GM10266 (cell line): ENCODE results near the gene FGD2.
A peak's percentile ranks its signal among the peaks of the same experiment; 100 is the strongest.

Experiments
- DNase-seq: peaks from one replicate; pipeline ENCODE4 v3.0.0; 2012; ENCODE audit errors: extremely low spot score
- TF ChIP-seq, protein P1 (sequence below): IDR thresholded peaks from 2 replicates; pipeline ENCODE4 v1.5.1; 2012; ENCODE audit warnings: mild to moderate bottlenecking, low read depth; ENCODE audit not compliant: control insufficient read depth, insufficient read depth; ENCODE audit errors: missing control alignments

FGD2 gene

GRCh38 chr6:37005061-37005810 is at the start of gene FGD2:
Gene FGD2, plus strand, starts transcription at chr6:37005655. Its CDS starts 163 bp downstream, at chr6:37005818.
- TF ChIP-seq, protein P1, sequence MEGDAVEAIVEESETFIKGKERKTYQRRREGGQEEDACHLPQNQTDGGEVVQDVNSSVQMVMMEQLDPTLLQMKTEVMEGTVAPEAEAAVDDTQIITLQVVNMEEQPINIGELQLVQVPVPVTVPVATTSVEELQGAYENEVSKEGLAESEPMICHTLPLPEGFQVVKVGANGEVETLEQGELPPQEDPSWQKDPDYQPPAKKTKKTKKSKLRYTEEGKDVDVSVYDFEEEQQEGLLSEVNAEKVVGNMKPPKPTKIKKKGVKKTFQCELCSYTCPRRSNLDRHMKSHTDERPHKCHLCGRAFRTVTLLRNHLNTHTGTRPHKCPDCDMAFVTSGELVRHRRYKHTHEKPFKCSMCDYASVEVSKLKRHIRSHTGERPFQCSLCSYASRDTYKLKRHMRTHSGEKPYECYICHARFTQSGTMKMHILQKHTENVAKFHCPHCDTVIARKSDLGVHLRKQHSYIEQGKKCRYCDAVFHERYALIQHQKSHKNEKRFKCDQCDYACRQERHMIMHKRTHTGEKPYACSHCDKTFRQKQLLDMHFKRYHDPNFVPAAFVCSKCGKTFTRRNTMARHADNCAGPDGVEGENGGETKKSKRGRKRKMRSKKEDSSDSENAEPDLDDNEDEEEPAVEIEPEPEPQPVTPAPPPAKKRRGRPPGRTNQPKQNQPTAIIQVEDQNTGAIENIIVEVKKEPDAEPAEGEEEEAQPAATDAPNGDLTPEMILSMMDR = no peak
- DNase-seq = peak; percentile 84

DNA sequence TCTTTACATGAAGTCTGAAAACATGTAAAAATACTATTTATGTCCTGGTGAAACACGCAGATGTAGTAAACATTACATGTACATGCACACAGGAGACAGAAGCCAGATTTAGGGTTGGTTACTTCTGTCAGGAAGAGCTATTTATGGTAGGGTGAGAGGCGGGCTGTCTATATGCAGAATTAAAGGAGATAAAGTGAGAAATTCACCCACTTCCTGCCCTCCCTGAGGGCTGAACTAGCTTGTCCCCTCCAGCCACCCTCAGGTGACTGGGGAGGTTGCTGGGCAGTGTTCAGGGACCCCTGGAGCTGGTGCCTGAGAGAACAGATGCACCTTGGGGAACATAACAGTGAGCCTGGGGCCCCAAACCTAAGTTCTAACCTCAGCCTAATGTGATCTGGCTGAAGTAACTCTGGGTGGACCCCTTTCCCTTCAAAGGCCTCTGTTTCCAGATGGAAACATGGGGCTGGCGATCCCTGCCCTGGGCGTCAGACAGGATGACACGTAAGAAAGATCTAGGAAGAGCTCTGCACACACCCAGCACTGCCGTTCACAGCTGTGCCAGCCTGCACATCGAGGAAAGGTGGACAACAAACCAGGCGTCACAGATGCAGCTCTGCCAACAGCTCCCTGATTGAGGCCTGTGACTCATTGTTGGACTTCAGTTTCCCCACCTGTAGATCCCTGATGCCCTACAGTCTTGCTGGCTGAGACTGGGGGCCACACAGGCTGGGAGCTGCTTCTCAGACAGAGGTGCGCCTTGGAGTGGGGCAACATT is 49.6 kb upstream of the FGD2 start:
- TF ChIP-seq, protein P1 = no peak
- no peak for DNase-seq

- TF ChIP-seq, protein P1 = no peak
- DNase-seq = no peak
Measured at GRCh38 chr6:36956446-36956820, 49.0 kb upstream of the FGD2 start.

DNA sequence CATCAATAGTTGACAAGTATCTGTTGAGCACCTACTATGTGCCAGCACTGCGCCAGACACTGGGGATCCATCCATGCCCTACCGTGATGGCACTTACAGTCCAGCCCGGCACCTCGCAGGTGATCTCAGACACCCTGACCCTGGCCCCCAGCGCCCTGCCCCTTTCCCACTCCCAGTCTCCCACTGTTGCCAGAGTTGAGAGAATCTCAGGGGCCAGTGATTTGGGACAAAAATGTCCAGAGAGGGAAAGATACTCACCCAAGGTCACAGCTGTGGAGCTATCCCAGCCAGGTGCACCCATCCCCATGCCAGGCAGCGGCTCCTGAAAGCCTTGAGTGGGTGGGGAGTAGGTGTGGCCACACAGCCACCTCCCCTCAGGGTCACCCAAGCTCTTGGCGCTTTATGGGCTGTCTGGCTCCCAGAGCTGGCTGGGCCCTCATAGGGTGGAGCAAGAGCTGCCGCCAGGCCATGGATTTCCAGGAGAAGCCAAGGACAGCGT is 47.6 kb upstream of the FGD2 start:
- TF ChIP-seq, protein P1 = no peak

GRCh38 chr6:36958775-36959554 is 46.5 kb upstream of the FGD2 start:
- no peak for DNase-seq
- TF ChIP-seq, protein P1 = no peak

More for the DNA sequence above, 47.6 kb upstream of the FGD2 start:
- DNase-seq = no peak

- DNase-seq = no peak
- TF ChIP-seq, protein P1 = no peak
Measured at GRCh38 chr6:36959555-36960250, 45.8 kb upstream of the FGD2 start.
